Prostate gland (tissue), 2 donors: ENCODE data around the gene RTCA. TPM values are rescaled to one million over a fixed set of nuclear protein-coding genes. Genes with fewer than 3 reads are reported as not detected.
"Not testable (repeated sequence)": the region's sequence is repeated elsewhere in the genome, so short reads cannot be mapped to it uniquely, and the experiment has no call there.

Experiments
- DNase-seq: peaks from one replicate; pipeline ENCODE4 v3.0.0-alpha.2; 2019; ENCODE audit warnings: low spot score
- H3K27ac ChIP-seq, 2 donors: fragments of 200-600 bp; sonication (generic); 2 replicates each; pipeline ENCODE4 v1.5.1; 2017 to 2019
- H3K27me3 ChIP-seq: fragments of 200-600 bp; sonication (generic); replicated peaks from 2 replicates; pipeline ENCODE4 v1.5.1; 2019; ENCODE audit not compliant: insufficient read depth
- H3K36me3 ChIP-seq, 2 donors: fragments of 200-600 bp; sonication (generic); 1 replicate in 1 of 2; 2 replicates in 1 of 2; pipeline versions ENCODE4 v1.5.1 to v1.8.1; 2017 to 2019
- H3K4me1 ChIP-seq: fragments of 200-600 bp; sonication (generic); replicated peaks from 2 replicates; pipeline ENCODE4 v1.5.1; 2019
- H3K4me3 ChIP-seq, 2 donors: fragments of 200-600 bp; sonication (generic); 2 replicates each; pipeline ENCODE4 v1.5.1; 2017 to 2019
- H3K9me3 ChIP-seq: fragments of 200-600 bp; sonication (generic); 2 replicates; pipeline ENCODE4 v1.5.1; 2017
- CTCF ChIP-seq, 4 experiments: fragments of 200-600 bp in 2 of 4; fragments of 450-650 bp in 2 of 4; sonication (generic) in 2 of 4; IDR thresholded peaks; 1 replicate in 3 of 4; 2 replicates in 1 of 4; pipeline ENCODE4 v1.5.1; 2016 to 2019; ENCODE audit warnings: antibody characterized with exemption in 4 of 4, mild to moderate bottlenecking in 2 of 4, moderate library complexity in 2 of 4
- POLR2A ChIP-seq: fragments of 450-650 bp; IDR thresholded peaks from one replicate; pipeline ENCODE4 v1.6.1; 2016; ENCODE audit warnings: antibody characterized with exemption, mild to moderate bottlenecking
- POLR2AphosphoS5 ChIP-seq: sonication (generic); formaldehyde crosslinking; IDR thresholded peaks from one replicate; pipeline ENCODE4 v1.6.1; 2017; ENCODE audit warnings: antibody characterized with exemption
- WGBS: methylation state at CpG from one replicate; pipeline ENCODE4 v1.1.5; 2018; 5-methylcytosine and 5-hydroxymethylcytosine counted together
- intact Hi-C: fragments of 100-400 bp; cut with DNase I; formaldehyde crosslinking; loops from one replicate; pipeline ENCODE4 v1.14.2; 2022
- total RNA-seq, 2 donors: library from RNA; depleted of rRNA; stranded (reverse); fragments of >200 nt; gene quantifications; one replicate each; pipeline ENCODE4 v1.1.0, GENCODE V29; 2016

RTCA gene
- total RNA-seq, 2 donors from 2014 or later, result 19.8 to 22.4 TPM

- intact Hi-C loops, result loop anchor here (5.0 kb wide), 2 partner anchors 118 to 202 kb away; partner anchors contain the start of genes SASS6 and TRMT13
- no peak for TF ChIP-seq POLR2AphosphoS5
- no peak for TF ChIP-seq POLR2A
- no peak for TF ChIP-seq CTCF (IDR thresholded peaks at IDR 0.05)
- no peaks in the 10 kb centered on the region for H3K27me3 ChIP-seq
- H3K4me1 ChIP-seq, result no peaks in the 10 kb centered on the region
- peak overlapping the region; percentile 69 to 90 for H3K4me3 ChIP-seq
- no peak for DNase-seq
- no peaks in the 10 kb centered on the region for H3K36me3 ChIP-seq
- H3K27ac ChIP-seq, result peak overlapping the region; percentile 84 to 85
- 0% methylated on average over 1 of the region's 1 CpG for WGBS
- no peaks in the 10 kb centered on the region for H3K9me3 ChIP-seq
Measured at GRCh38 chr1:100250264-100250663, 15.8 kb upstream of the RTCA start.

- Histone ChIP-seq H3K9me3 (no peaks in the 10 kb centered on the region), H3K36me3 (no peaks in the 10 kb centered on the region), H3K27me3 (no peaks in the 10 kb centered on the region), H3K27ac (peak overlapping the region; percentile 84 to 85), H3K4me3 (no peak overlapping the region), H3K4me1 (no peaks in the 10 kb centered on the region)
- no peak for TF ChIP-seq POLR2A
- TF ChIP-seq CTCF (IDR thresholded peaks at IDR 0.05), result no peak
- TF ChIP-seq POLR2AphosphoS5, result no peak
- DNase-seq, result no peak
- WGBS, result 93% methylated on average over 3 of the region's 3 CpGs
- intact Hi-C loops, result loop anchor here (5.0 kb wide), 2 partner anchors 119 to 201 kb away; partner anchors contain the start of genes SASS6 and TRMT13
Measured at GRCh38 chr1:100250807-100251206, 15.2 kb upstream of the RTCA start.

GRCh38 chr1:100252901-100253300 is 13.1 kb upstream of the RTCA start:
- WGBS, result 32% methylated on average over 4 of the region's 4 CpGs
- H3K9me3 ChIP-seq, result no peaks in the 10 kb centered on the region
- no peaks in the 10 kb centered on the region for H3K4me1 ChIP-seq
- no peak for DNase-seq
- H3K4me3 ChIP-seq, result no peak overlapping the region
- H3K27ac ChIP-seq, result peak overlapping the region in 1 of 2 donors; percentile 35
- no peaks in the 10 kb centered on the region for H3K27me3 ChIP-seq
- intact Hi-C loops, result loop anchor here (5.0 kb wide), 2 partner anchors 121 to 199 kb away; partner anchors contain the start of genes SASS6 and TRMT13
- no peaks in the 10 kb centered on the region for H3K36me3 ChIP-seq
- TF ChIP-seq POLR2A, result no peak
- no peak for TF ChIP-seq POLR2AphosphoS5
- TF ChIP-seq CTCF (IDR thresholded peaks at IDR 0.05), result no peak

- intact Hi-C loops, result loop anchor here (5.0 kb wide), 2 partner anchors 121 to 199 kb away; partner anchors contain the start of genes SASS6 and TRMT13
- Histone ChIP-seq H3K9me3 (no peaks in the 10 kb centered on the region), H3K4me1 (no peaks in the 10 kb centered on the region), H3K36me3 (no peaks in the 10 kb centered on the region), H3K27ac (peak overlapping the region in 1 of 2 donors; percentile 35), H3K27me3 (no peaks in the 10 kb centered on the region), H3K4me3 (no peak overlapping the region)
- no peak for DNase-seq
- TF ChIP-seq POLR2AphosphoS5 (no peak), POLR2A (no peak), CTCF (IDR thresholded peaks at IDR 0.05) (no peak)
- 74% methylated on average over 10 of the region's 10 CpGs for WGBS
Measured at GRCh38 chr1:100253552-100253951, 12.5 kb upstream of the RTCA start.

- DNase-seq, intact Hi-C loops, H3K4me3 ChIP-seq, H3K27ac ChIP-seq, H3K27me3 ChIP-seq, H3K36me3 ChIP-seq, H3K9me3 ChIP-seq, H3K4me1 ChIP-seq: not testable (repeated sequence)
- WGBS, result 94% methylated on average over 5 of the region's 5 CpGs
Measured at GRCh38 chr1:100256273-100256672, 9.7 kb upstream of the RTCA start.

- H3K36me3 ChIP-seq, result not testable (repeated sequence)
Measured at GRCh38 chr1:100258427-100258826, 7.6 kb upstream of the RTCA start.

More at GRCh38 chr1:100258427-100258826, 7.6 kb upstream of the RTCA start:
- H3K27me3 ChIP-seq, H3K4me3 ChIP-seq, H3K4me1 ChIP-seq, H3K27ac ChIP-seq, DNase-seq, intact Hi-C loops, H3K9me3 ChIP-seq: not testable (repeated sequence)
- 85% methylated on average over 6 of the region's 6 CpGs for WGBS
